HG02642 (cell line): Measurements from ENCODE around the gene TMC4.

Source experiments
- ATAC-seq: cut with Tn5 transposase; IDR thresholded peaks from one replicate; pipeline ENCODE4 v1.9.1; 2021; ENCODE audit warnings: mild to moderate bottlenecking; ENCODE audit not compliant: unreplicated experiment, poor library complexity

TMC4 gene

GRCh38 chr19:54137699-54138488 is 35.1 kb downstream of the TMC4 start, which contains the start of gene CNOT3:
CNOT3 (plus strand) TSS chr19:54137762; CDS start chr19:54142979, 5,217 bp downstream.
- no peak for ATAC-seq

- peak; percentile 82 for ATAC-seq
Measured at GRCh38 chr19:54136864-54137698, 35.9 kb downstream of the TMC4 start.

- ATAC-seq = no peak
Measured at GRCh38 chr19:54136086-54136863, 36.7 kb downstream of the TMC4 start.

GRCh38 chr19:54133957-54134590 is 38.9 kb downstream of the TMC4 start:
- no peak for ATAC-seq

- no peak for ATAC-seq
Measured at GRCh38 chr19:54133312-54133956, 39.5 kb downstream of the TMC4 start.

- ATAC-seq = no peak
Measured at GRCh38 chr19:54129617-54129996, 43.4 kb downstream of the TMC4 start.

GRCh38 chr19:54128796-54129616 is 44.0 kb downstream of the TMC4 start:
- no peak for ATAC-seq

- ATAC-seq = no peak
Measured at GRCh38 chr19:54128441-54128725, 44.6 kb downstream of the TMC4 start.

- ATAC-seq = no peak
Measured at GRCh38 chr19:54127688-54128440, 45.1 kb downstream of the TMC4 start.

- ATAC-seq = no peak
Measured at GRCh38 chr19:54125713-54126112, 47.2 kb downstream of the TMC4 start.

GRCh38 chr19:54124393-54124792 is 48.6 kb downstream of the TMC4 start:
- ATAC-seq = no peak

GRCh38 chr19:54123682-54124081 is 49.3 kb downstream of the TMC4 start:
- ATAC-seq = no peak

GRCh38 chr19:54121259-54121658 is 51.7 kb downstream of the TMC4 start:
- ATAC-seq = no peak

- peak; percentile 84 for ATAC-seq
Measured at GRCh38 chr19:54115109-54116063, 57.6 kb downstream of the TMC4 start, which contains the start of the genes PRPF31 and TFPT. PRPF31 (plus strand) TSS chr19:54115754; CDS start chr19:54118279, 2,525 bp downstream. TFPT (minus strand) TSS chr19:54115657; CDS start chr19:54115269, 388 bp downstream.

GRCh38 chr19:54114340-54115108 is 58.4 kb downstream of the TMC4 start:
- no peak for ATAC-seq
